AG09309 (cell line): Measurements from ENCODE around the gene SLC22A2.

ENCODE experiments used
- DNase-seq: peaks from one replicate; pipeline ENCODE4 v3.0.0-alpha.2; 2010; ENCODE audit warnings: low read depth
- H3K4me3 ChIP-seq: 2 replicates; pipeline ENCODE4 v1.5.1; 2011; ENCODE audit warnings: mild to moderate bottlenecking, low read depth, low read length, moderate library complexity; ENCODE audit not compliant: control insufficient read depth
- TF ChIP-seq, protein P1 (sequence below): IDR thresholded peaks from 2 replicates; pipeline ENCODE4 v1.5.1; 2011; ENCODE audit warnings: mild to moderate bottlenecking, low read depth, low read length, inconsistent platforms; ENCODE audit not compliant: insufficient read depth, control insufficient read depth; ENCODE audit errors: missing control alignments

SLC22A2 gene

DNA sequence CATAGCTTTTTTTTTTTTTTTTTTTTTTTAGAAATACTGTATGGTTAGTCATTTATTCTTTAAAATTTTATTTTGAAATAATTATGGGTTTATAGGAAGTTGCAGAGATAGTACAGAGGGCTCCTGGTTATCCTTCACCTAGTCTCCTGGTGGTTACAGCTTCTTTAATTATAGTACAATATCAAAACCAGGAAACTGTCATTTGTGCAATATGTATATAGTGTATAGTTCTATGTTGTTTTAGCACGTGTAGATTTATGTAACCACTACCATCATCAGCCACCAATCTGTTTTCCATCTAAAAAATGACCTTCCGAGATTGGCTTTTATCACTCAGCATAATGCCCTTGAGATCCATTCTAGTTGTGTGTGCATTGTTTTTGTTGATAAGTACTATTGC, 54.7 kb downstream of the SLC22A2 start:
- H3K4me3 ChIP-seq, result no peak overlapping the region
- no peak for DNase-seq
- TF ChIP-seq, protein P1, sequence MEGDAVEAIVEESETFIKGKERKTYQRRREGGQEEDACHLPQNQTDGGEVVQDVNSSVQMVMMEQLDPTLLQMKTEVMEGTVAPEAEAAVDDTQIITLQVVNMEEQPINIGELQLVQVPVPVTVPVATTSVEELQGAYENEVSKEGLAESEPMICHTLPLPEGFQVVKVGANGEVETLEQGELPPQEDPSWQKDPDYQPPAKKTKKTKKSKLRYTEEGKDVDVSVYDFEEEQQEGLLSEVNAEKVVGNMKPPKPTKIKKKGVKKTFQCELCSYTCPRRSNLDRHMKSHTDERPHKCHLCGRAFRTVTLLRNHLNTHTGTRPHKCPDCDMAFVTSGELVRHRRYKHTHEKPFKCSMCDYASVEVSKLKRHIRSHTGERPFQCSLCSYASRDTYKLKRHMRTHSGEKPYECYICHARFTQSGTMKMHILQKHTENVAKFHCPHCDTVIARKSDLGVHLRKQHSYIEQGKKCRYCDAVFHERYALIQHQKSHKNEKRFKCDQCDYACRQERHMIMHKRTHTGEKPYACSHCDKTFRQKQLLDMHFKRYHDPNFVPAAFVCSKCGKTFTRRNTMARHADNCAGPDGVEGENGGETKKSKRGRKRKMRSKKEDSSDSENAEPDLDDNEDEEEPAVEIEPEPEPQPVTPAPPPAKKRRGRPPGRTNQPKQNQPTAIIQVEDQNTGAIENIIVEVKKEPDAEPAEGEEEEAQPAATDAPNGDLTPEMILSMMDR, result no peak

DNA sequence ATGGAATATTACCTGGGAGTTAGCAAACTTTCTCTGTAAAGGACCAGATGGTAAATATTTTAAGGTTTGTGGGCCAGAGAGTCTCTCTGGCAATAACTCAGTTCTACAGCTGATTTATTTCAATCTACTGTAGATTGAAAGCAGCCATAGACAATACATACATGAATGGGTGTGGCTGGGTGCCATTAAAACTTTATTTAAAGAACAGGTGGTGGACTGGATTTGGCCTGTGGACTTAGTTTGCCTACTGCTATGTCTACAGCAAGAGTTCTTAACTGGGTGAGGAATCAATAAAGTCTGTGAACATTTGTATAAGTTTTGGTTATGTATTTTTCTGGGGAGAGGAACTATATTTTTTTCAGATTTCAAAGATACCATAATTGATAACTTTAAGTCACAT, 55.1 kb downstream of the SLC22A2 start:
- DNase-seq, result no peak
- TF ChIP-seq, protein P1, result no peak
- no peak overlapping the region for H3K4me3 ChIP-seq

DNA sequence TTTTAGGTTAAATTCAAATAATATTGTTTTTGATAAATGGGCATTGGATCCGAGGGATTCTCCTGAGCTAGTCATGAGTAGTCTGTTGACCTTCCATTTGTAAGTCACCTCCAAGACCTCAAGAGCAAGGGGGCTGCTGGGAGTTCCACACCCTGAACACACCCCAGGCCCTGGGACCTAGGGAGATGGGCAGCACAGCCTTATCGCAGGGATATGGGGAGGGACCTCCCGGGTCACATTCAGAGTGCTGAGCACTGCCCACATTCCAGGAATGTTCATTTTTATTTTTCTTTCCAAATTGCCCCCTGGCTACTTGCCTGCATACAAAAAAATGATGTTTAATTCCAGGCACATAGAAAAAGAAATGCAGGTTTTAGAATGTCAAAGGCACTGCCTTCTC, 55.5 kb downstream of the SLC22A2 start:
- H3K4me3 ChIP-seq, result no peak overlapping the region
- TF ChIP-seq, protein P1, result no peak
- DNase-seq, result no peak

DNA sequence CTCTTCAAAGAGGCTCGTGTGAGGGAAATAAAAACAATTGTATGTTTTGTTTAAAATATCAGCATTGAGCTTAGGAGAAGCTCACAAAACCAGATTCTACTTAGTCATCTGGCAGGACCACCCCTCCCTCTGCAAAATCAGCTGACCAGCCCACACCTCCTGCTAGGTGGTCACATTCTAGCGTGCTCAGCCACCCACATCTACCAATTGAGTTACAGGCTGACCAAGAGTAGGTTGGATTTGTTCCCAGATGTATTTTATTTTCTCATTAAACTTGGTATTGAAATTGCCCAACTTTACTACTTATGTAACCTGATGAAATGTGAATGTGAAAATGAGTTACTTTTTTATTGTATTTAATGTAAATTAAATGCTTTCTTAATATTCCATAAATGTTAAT, 56.2 kb downstream of the SLC22A2 start:
- no peak overlapping the region for H3K4me3 ChIP-seq
- DNase-seq, result peak; percentile 29
- TF ChIP-seq, protein P1, result no peak

DNA sequence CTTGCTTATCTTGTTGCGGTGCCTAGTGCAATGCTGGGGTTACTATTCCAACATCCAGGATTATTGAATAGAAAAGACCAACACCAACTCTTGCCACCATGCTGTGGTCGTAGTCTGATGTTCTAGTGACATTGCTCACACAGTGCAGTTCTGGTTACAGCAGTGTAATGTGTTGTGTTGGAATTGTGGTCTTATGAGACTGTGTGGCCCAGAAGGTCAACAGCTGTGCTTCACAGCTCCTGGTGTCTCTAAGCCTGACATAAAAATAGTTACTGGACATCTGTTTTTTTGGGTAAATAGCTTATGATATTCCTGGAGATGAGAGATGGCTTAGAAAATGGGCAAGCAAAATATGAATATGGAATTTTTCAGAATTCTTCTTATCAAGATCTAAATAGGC, 57.6 kb downstream of the SLC22A2 start:
- TF ChIP-seq, protein P1, result no peak
- no peak overlapping the region for H3K4me3 ChIP-seq
- DNase-seq, result no peak

DNA sequence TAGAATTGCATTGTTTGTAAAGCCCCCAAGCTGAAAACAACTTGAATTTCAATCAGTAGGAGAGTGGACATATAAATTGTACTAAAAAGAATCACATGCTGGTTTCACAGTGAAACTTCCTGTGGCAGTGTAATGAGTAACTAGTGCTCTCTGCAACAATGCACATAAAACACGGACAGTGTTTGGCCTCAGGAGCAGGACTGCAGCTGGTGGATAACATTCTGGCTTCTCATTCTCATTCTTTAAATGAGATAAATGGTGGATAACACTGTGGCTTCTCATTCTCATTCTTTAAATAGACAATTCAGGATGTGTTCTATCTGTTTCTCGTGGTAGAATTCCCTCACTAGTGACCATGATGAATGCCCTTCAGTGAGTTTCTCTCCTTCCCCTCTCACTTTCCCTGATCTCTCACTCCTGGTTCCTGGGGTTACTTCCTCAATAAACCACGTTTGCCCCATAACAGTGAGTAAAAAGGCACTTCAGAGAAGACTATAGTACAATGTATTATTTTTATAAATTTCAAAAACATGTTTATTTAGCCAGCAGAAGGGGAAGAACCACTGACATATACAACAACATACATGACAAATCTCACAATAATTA, 59.9 kb downstream of the SLC22A2 start:
- no peak overlapping the region for H3K4me3 ChIP-seq
- DNase-seq, result no peak
- TF ChIP-seq, protein P1, result no peak

DNA sequence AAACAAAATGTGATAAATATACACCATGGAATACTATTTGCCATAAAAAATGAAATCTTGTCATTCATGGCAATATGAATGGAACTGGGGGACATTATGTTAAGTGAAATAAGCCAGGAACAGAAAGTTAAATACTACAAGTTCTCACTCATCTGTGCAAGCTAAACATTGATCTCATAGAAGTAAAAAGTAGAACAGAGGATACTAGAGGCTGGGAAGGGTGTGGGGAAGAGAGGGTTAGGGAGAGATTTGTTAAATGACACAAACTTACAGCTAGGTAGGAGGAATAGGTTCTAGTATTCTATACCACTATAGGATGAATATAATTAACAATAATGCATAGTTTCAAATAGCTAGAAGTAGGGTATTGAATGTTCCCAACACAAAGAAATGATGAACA, 61.0 kb downstream of the SLC22A2 start:
- H3K4me3 ChIP-seq, result no peak overlapping the region
- no peak for DNase-seq
- TF ChIP-seq, protein P1, result no peak
